ENCODE measurements around the gene DYNLRB2. TPM values are rescaled to one million over a fixed set of nuclear protein-coding genes. Genes with fewer than 3 reads are reported as not detected.

The DYNLRB2 gene
- total and polyA plus RNA-seq, 2 experiments from 2014 or later = not detected

DNA sequence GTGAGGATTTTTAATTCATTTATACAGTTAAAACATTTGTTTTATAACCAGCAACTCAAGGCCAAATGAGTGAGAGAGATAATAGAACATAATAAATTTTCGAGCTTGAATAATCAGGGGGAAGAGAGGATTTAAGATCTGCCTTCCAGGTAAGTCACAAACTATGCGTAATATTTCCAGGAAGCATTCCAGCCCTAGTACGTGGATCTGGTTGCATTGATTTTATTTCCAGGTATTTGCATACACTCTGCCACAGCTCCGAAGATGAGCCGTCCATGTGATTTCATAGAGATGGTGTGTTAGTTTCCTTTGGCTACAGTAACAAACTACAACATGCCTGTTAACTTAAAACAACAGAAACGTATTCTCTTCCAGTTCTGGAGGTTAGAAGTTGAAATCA, 3.5 kb downstream of the DYNLRB2 start (continued):
- TF ChIP-seq ZNF462 (CRISPR knock-in tag; IDR thresholded peaks at IDR 0.05) = no peak

- Histone ChIP-seq H3K4me3 (no peak overlapping the region), H4K20me1 (replicated peaks; ENCODE audit: insufficient read depth) (no peaks in the 10 kb centered on the region), H3K4me2 (no peak overlapping the region), H3K4me1 (ENCODE audit: insufficient read depth) (no peaks in the 10 kb centered on the region), H3K79me2 (replicated peaks; ENCODE audit: insufficient read depth) (no peaks in the 10 kb centered on the region), H3K27me3 (ENCODE audit: insufficient read depth) (0 out of 2 replicates have a peak, but pooled peaks cover 3% of the 10 kb centered on the region), H3F3A (replicated peaks; ENCODE audit: low read depth) (no peaks in the 10 kb centered on the region), H3K36me3 (ENCODE audit: insufficient read depth) (no peaks in the 10 kb centered on the region), H2AFZ (no peak overlapping the region), H3K9me2 (ENCODE audit: insufficient read depth) (no peaks in the 10 kb centered on the region), H3K27ac (ENCODE audit: low read depth) (no peak overlapping the region)
- no peak overlapping the region for H3K27ac Mint-ChIP-seq
- H3K36me3 Mint-ChIP-seq (ENCODE audit: low read depth) = no peaks in the 10 kb centered on the region
- no peaks in the 10 kb centered on the region for H3K9me3 Mint-ChIP-seq
- H3K27me3 Mint-ChIP-seq (ENCODE audit: insufficient read depth, low read depth, poor library complexity) = peaks cover under 1% of the 10 kb centered on the region
- H3K4me3 Mint-ChIP-seq = no peak overlapping the region
- DNase-seq (ENCODE audit: low spot score) (no peak), ATAC-seq (no peak)
- H3K4me1 Mint-ChIP-seq = peaks cover 2% of the 10 kb centered on the region; the same call in 1 of the 3 replicates
- TF ChIP-seq ZNF462 (CRISPR knock-in tag; IDR thresholded peaks at IDR 0.05) (no peak), STAT1 (IDR thresholded peaks at IDR 0.05; ENCODE audit: unreplicated experiment) (no peak), CREB1 (CRISPR knock-in tag; IDR thresholded peaks at IDR 0.05; ENCODE audit: low read depth) (no peak), POLR2AphosphoS5 (IDR thresholded peaks at IDR 0.05; ENCODE audit: low read depth) (no peak), ZNF331 (CRISPR knock-in tag; IDR thresholded peaks at IDR 0.05; ENCODE audit: low read depth) (no peak)
- TF ChIP-seq, protein P1, sequence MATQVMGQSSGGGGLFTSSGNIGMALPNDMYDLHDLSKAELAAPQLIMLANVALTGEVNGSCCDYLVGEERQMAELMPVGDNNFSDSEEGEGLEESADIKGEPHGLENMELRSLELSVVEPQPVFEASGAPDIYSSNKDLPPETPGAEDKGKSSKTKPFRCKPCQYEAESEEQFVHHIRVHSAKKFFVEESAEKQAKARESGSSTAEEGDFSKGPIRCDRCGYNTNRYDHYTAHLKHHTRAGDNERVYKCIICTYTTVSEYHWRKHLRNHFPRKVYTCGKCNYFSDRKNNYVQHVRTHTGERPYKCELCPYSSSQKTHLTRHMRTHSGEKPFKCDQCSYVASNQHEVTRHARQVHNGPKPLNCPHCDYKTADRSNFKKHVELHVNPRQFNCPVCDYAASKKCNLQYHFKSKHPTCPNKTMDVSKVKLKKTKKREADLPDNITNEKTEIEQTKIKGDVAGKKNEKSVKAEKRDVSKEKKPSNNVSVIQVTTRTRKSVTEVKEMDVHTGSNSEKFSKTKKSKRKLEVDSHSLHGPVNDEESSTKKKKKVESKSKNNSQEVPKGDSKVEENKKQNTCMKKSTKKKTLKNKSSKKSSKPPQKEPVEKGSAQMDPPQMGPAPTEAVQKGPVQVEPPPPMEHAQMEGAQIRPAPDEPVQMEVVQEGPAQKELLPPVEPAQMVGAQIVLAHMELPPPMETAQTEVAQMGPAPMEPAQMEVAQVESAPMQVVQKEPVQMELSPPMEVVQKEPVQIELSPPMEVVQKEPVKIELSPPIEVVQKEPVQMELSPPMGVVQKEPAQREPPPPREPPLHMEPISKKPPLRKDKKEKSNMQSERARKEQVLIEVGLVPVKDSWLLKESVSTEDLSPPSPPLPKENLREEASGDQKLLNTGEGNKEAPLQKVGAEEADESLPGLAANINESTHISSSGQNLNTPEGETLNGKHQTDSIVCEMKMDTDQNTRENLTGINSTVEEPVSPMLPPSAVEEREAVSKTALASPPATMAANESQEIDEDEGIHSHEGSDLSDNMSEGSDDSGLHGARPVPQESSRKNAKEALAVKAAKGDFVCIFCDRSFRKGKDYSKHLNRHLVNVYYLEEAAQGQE (IDR thresholded peaks at IDR 0.05; ENCODE audit: unreplicated experiment) = no peak
Observed at GRCh38 chr16:80546249-80546648, 5.5 kb downstream of the DYNLRB2 start.
